ENCODE results near the gene AKAP8. TPM values are rescaled to one million over a fixed set of nuclear protein-coding genes. Genes with fewer than 3 reads are reported as not detected.
"Not testable (repeated sequence)": the region's sequence is repeated elsewhere in the genome, so short reads cannot be mapped to it uniquely, and the experiment has no call there.

The AKAP8 gene
- total and polyA plus RNA-seq, 9 donors, result 16.4 to 22.9 (median 18.8) TPM

DNA sequence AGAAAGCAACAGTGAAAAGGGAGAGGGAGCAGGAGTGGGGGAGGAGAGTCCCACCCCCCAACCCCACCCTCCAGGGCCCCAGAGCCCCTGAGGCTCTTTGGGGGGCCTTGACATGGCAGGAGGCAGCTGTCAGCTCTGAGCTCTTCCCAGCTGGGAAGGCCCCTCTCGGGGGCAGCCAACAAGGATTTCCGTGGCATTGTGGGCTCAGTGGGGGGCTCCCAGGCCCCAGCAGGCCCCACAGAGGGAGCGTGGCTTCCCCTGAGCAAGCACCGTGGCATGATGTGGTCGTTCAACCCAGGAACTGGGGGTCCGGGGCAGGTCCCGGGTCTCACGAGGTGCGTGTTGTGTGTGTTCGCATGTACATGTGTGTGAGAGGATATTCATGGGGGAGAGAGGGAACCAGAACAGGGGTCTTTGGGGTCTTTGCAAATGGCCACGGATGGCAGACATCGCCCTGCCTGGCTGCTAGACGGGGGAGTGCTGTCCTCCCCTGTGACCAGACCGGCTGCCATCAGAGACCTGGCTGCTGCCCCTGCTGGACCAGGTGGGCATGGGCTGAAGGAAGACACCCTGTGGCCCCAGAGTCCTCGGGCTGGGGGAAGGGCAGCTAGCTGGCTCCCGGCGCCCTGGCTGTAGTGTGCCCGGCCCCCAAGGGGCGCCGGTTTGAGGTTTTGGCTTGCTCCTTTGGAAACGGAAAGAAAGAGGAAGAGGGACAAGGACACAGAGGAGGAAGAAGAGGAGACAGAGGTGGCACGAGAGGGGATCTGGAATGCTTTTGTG, 42.9 kb upstream of the AKAP8 start:
- Histone ChIP-seq H3K4me1 (ENCODE audit: control insufficient read depth, insufficient read depth, low read length) (peaks cover 36% of the 10 kb centered on the region), H3K9me3 (replicated peaks; ENCODE audit: control insufficient read depth, low read depth, low read length) (peaks cover 5% of the 10 kb centered on the region), H3K4me3 (ENCODE audit: low read length) (no peak overlapping the region), H3K27me3 (ENCODE audit: control insufficient read depth, insufficient read depth, low read length) (no peaks in the 10 kb centered on the region), H3K36me3 (ENCODE audit: control insufficient read depth, insufficient read depth, low read length) (peaks cover 47% of the 10 kb centered on the region), H3K27ac (ENCODE audit: low read length) (peak overlapping the region; percentile 82)
- peak; percentile 40 for DNase-seq
- 83% methylated on average over 22 of the region's 22 CpGs for WGBS (ENCODE audit: insufficient coverage)

DNA sequence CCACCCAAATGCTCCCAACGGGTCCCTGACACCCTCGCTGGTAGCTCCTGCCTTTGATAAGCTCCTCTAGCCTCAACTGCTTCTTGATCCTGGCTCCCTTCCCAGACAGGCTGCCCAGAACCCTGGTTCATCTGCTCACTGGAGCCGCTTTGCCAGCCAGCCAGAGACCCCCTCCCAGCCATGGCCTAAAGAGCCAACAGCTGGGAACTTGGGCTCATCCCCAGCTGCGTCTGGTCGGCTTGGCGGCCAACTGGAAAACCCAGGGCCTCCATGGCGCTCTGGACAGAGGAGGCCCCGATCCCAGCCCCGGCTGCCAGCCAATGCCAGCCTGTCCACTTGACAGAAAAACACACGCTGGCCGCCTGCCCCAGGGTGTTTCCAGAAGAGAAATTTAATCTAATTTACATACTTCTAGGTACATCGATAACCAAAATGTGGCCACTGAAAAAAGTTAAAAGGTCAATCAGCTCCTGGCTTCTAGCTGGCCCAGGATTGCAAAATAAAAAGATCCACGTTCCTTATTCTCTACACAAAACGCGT, 42.2 kb upstream of the AKAP8 start:
- DNase-seq, result peak; percentile 93
- Histone ChIP-seq H3K27ac (ENCODE audit: low read length) (peak overlapping the region; percentile 82), H3K27me3 (ENCODE audit: control insufficient read depth, insufficient read depth, low read length) (no peaks in the 10 kb centered on the region), H3K4me1 (ENCODE audit: control insufficient read depth, insufficient read depth, low read length) (peaks cover 43% of the 10 kb centered on the region), H3K36me3 (ENCODE audit: control insufficient read depth, insufficient read depth, low read length) (peaks cover 43% of the 10 kb centered on the region), H3K4me3 (ENCODE audit: low read length) (no peak overlapping the region), H3K9me3 (replicated peaks; ENCODE audit: control insufficient read depth, low read depth, low read length) (peaks cover 5% of the 10 kb centered on the region)
- WGBS (ENCODE audit: insufficient coverage), result 69% methylated on average over 12 of the region's 15 CpGs

GRCh38 chr19:15421136-15421695, 41.6 kb upstream of the AKAP8 start:
- peaks cover 45% of the 10 kb centered on the region for H3K4me1 ChIP-seq (ENCODE audit: control insufficient read depth, insufficient read depth, low read length)
- peaks cover 5% of the 10 kb centered on the region for H3K9me3 ChIP-seq (replicated peaks; ENCODE audit: control insufficient read depth, low read depth, low read length)
- H3K27ac ChIP-seq (ENCODE audit: low read length), result peak overlapping the region; percentile 82
- no peak overlapping the region for H3K4me3 ChIP-seq (ENCODE audit: low read length)
- WGBS (ENCODE audit: insufficient coverage), result 89% methylated on average over 2 of the region's 12 CpGs
- H3K36me3 ChIP-seq (ENCODE audit: control insufficient read depth, insufficient read depth, low read length), result peaks cover 42% of the 10 kb centered on the region
- no peak for DNase-seq
- H3K27me3 ChIP-seq (ENCODE audit: control insufficient read depth, insufficient read depth, low read length), result no peaks in the 10 kb centered on the region

GRCh38 chr19:15419413-15420025, 39.9 kb upstream of the AKAP8 start:
- H3K4me1 ChIP-seq (ENCODE audit: control insufficient read depth, insufficient read depth, low read length), result peaks cover 45% of the 10 kb centered on the region
- H3K4me3 ChIP-seq (ENCODE audit: low read length), result peak overlapping the region; percentile 40

GRCh38 chr19:15418579-15419412, 39.2 kb upstream of the AKAP8 start, which contains the start of gene AKAP8L:
Gene AKAP8L (minus strand): TSS chr19:15418988. CDS start chr19:15418923, 65 bp downstream.
- Histone ChIP-seq H3K27ac (ENCODE audit: low read length) (peak within 1 kb of the TSS; percentile 91), H3K4me3 (ENCODE audit: low read length) (peak within 1 kb of the TSS; percentile 99), H3K4me1 (ENCODE audit: control insufficient read depth, insufficient read depth, low read length) (peaks cover 46% of the 10 kb centered on the region), H3K9me3 (replicated peaks; ENCODE audit: control insufficient read depth, low read depth, low read length) (peaks cover 5% of the 10 kb centered on the region), H3K36me3 (ENCODE audit: control insufficient read depth, insufficient read depth, low read length) (peaks cover 32% of the 10 kb centered on the region), H3K27me3 (ENCODE audit: control insufficient read depth, insufficient read depth, low read length) (no peaks in the 10 kb centered on the region)
- WGBS (ENCODE audit: insufficient coverage), result 0% methylated on average over 60 of the region's 61 CpGs
- DNase-seq, result peak; percentile 100

More at GRCh38 chr19:15419413-15420025, 39.9 kb upstream of the AKAP8 start:
- Histone ChIP-seq H3K27ac (ENCODE audit: low read length) (no peak overlapping the region), H3K36me3 (ENCODE audit: control insufficient read depth, insufficient read depth, low read length) (peaks cover 39% of the 10 kb centered on the region), H3K9me3 (replicated peaks; ENCODE audit: control insufficient read depth, low read depth, low read length) (peaks cover 5% of the 10 kb centered on the region), H3K27me3 (ENCODE audit: control insufficient read depth, insufficient read depth, low read length) (no peaks in the 10 kb centered on the region)
- no peak for DNase-seq
- WGBS (ENCODE audit: insufficient coverage), result 36% methylated on average over 5 of the region's 16 CpGs

- under 1% methylated on average over 14 of the region's 16 CpGs for WGBS (ENCODE audit: insufficient coverage)
- peak; percentile 60 for DNase-seq
- Histone ChIP-seq H3K4me3 (ENCODE audit: low read length) (peak overlapping the region; percentile 99), H3K4me1 (ENCODE audit: control insufficient read depth, insufficient read depth, low read length) (peaks cover 52% of the 10 kb centered on the region), H3K27ac (ENCODE audit: low read length) (peak overlapping the region; percentile 91), H3K36me3 (ENCODE audit: control insufficient read depth, insufficient read depth, low read length) (peaks cover 26% of the 10 kb centered on the region), H3K27me3 (ENCODE audit: control insufficient read depth, insufficient read depth, low read length) (no peaks in the 10 kb centered on the region), H3K9me3 (replicated peaks; ENCODE audit: control insufficient read depth, low read depth, low read length) (peaks cover 1% of the 10 kb centered on the region)
Observed at GRCh38 chr19:15418231-15418578, 38.6 kb upstream of the AKAP8 start.

GRCh38 chr19:15417699-15418098, 38.1 kb upstream of the AKAP8 start:
- H3K27me3 ChIP-seq (ENCODE audit: control insufficient read depth, insufficient read depth, low read length), result no peaks in the 10 kb centered on the region
- H3K36me3 ChIP-seq (ENCODE audit: control insufficient read depth, insufficient read depth, low read length), result peaks cover 21% of the 10 kb centered on the region
- no peaks in the 10 kb centered on the region for H3K9me3 ChIP-seq (replicated peaks; ENCODE audit: control insufficient read depth, low read depth, low read length)
- peak; percentile 27 for DNase-seq
- peak overlapping the region; percentile 91 for H3K27ac ChIP-seq (ENCODE audit: low read length)
- H3K4me3 ChIP-seq (ENCODE audit: low read length), result peak overlapping the region; percentile 99
- WGBS (ENCODE audit: insufficient coverage), result 19% methylated on average over 9 of the region's 9 CpGs
- peaks cover 55% of the 10 kb centered on the region for H3K4me1 ChIP-seq (ENCODE audit: control insufficient read depth, insufficient read depth, low read length)

- Histone ChIP-seq H3K9me3 (replicated peaks; ENCODE audit: control insufficient read depth, low read depth, low read length) (no peaks in the 10 kb centered on the region), H3K27me3 (ENCODE audit: control insufficient read depth, insufficient read depth, low read length) (no peaks in the 10 kb centered on the region), H3K4me1 (ENCODE audit: control insufficient read depth, insufficient read depth, low read length) (peaks cover 33% of the 10 kb centered on the region), H3K4me3 (ENCODE audit: low read length) (no peak overlapping the region), H3K27ac (ENCODE audit: low read length) (peak overlapping the region; percentile 57), H3K36me3 (ENCODE audit: control insufficient read depth, insufficient read depth, low read length) (peaks cover 34% of the 10 kb centered on the region)
- DNase-seq, result no peak
- 55% methylated on average over 3 of the region's 4 CpGs for WGBS (ENCODE audit: insufficient coverage)
Observed at GRCh38 chr19:15412832-15413231, 33.2 kb upstream of the AKAP8 start.

- WGBS (ENCODE audit: insufficient coverage), result no CpG with 5 or more reads among the region's 2 CpGs
- not testable (repeated sequence) for H3K9me3 ChIP-seq (replicated peaks; ENCODE audit: control insufficient read depth, low read depth, low read length); DNase-seq; H3K27ac ChIP-seq (ENCODE audit: low read length); H3K27me3 ChIP-seq (ENCODE audit: control insufficient read depth, insufficient read depth, low read length); H3K4me3 ChIP-seq (ENCODE audit: low read length)
- peaks cover 29% of the 10 kb centered on the region for H3K36me3 ChIP-seq (ENCODE audit: control insufficient read depth, insufficient read depth, low read length)
- H3K4me1 ChIP-seq (ENCODE audit: control insufficient read depth, insufficient read depth, low read length), result peaks cover 22% of the 10 kb centered on the region
Observed at GRCh38 chr19:15411351-15411750, 31.8 kb upstream of the AKAP8 start.
